ENCODE measurements around the gene GLI3. TPM values are rescaled to one million over a fixed set of nuclear protein-coding genes. Genes with fewer than 3 reads are reported as not detected.

The GLI3 gene
- total and polyA plus RNA-seq, 10 of the 15 experiments (the other 5 are each of a cell fraction or from before 2014, with no cell fraction given), result 0.01 TPM; not detected in 8

DNA sequence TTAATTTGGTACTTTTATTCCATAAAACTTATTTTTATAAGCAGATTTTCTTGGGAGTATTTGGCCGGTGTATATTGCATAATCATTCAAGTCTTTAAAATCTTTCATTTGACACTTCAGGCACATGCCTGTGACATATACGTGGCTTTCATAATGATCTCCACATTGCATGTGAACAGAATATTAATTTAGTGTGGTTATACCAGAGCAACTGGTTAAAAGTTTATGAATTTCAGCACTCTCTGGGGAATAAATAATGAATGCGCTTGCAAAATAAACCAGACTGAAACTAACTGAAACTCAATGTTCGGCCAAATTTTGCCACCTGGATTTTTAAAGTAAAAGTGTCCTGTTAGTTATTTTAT, 242.3 kb downstream of the GLI3 start:
- no peak for TF ChIP-seq GATAD2B (conservative IDR thresholded peaks at IDR 0.05; ENCODE audit: low read depth)
- TF ChIP-seq RB1 (IDR thresholded peaks at IDR 0.05; ENCODE audit: borderline replicate concordance), result no peak
- TF ChIP-seq IKZF2 (IDR thresholded peaks at IDR 0.05), result no peak
- no peak for TF ChIP-seq FOS (IDR thresholded peaks at IDR 0.05; ENCODE audit: borderline replicate concordance, extremely low read depth, insufficient read length)
- TF ChIP-seq CBX3 (IDR thresholded peaks at IDR 0.05; ENCODE audit: borderline replicate concordance, low read depth), result no peak
- no peak for TF ChIP-seq SUPT20H (IDR thresholded peaks at IDR 0.05; ENCODE audit: borderline replicate concordance, control insufficient read depth, low read depth, low read length)
- TF ChIP-seq SRF (IDR thresholded peaks at IDR 0.05; ENCODE audit: low read depth in 2 of 2, low read length in 2 of 2), result no peak
- TF ChIP-seq, protein P1, sequence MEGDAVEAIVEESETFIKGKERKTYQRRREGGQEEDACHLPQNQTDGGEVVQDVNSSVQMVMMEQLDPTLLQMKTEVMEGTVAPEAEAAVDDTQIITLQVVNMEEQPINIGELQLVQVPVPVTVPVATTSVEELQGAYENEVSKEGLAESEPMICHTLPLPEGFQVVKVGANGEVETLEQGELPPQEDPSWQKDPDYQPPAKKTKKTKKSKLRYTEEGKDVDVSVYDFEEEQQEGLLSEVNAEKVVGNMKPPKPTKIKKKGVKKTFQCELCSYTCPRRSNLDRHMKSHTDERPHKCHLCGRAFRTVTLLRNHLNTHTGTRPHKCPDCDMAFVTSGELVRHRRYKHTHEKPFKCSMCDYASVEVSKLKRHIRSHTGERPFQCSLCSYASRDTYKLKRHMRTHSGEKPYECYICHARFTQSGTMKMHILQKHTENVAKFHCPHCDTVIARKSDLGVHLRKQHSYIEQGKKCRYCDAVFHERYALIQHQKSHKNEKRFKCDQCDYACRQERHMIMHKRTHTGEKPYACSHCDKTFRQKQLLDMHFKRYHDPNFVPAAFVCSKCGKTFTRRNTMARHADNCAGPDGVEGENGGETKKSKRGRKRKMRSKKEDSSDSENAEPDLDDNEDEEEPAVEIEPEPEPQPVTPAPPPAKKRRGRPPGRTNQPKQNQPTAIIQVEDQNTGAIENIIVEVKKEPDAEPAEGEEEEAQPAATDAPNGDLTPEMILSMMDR (IDR thresholded peaks at IDR 0.05 in 2 of 3, conservative IDR thresholded peaks at IDR 0.05 in 1 of 3; ENCODE audit: control insufficient read depth in 2 of 3, extremely low read depth in 1 of 3, insufficient read depth in 1 of 3, low read depth in 3 of 3, low read length in 3 of 3), result no peak
- TF ChIP-seq ZSCAN29 (IDR thresholded peaks at IDR 0.05), result no peak
- TF ChIP-seq NR2C2 (IDR thresholded peaks at IDR 0.05; ENCODE audit: borderline replicate concordance, control insufficient read depth, insufficient read length, low read depth), result no peak
- TF ChIP-seq ZNF24 (IDR thresholded peaks at IDR 0.05), result no peak
- no peak for TF ChIP-seq JUNB (IDR thresholded peaks at IDR 0.05)
- no peak for TF ChIP-seq TBL1XR1 (IDR thresholded peaks at IDR 0.05; ENCODE audit: low read depth, low read length)
- TF ChIP-seq SPI1 (IDR thresholded peaks at IDR 0.05; ENCODE audit: borderline replicate concordance, insufficient read depth, low read depth, low read length), result no peak
- TF ChIP-seq, protein P2, sequence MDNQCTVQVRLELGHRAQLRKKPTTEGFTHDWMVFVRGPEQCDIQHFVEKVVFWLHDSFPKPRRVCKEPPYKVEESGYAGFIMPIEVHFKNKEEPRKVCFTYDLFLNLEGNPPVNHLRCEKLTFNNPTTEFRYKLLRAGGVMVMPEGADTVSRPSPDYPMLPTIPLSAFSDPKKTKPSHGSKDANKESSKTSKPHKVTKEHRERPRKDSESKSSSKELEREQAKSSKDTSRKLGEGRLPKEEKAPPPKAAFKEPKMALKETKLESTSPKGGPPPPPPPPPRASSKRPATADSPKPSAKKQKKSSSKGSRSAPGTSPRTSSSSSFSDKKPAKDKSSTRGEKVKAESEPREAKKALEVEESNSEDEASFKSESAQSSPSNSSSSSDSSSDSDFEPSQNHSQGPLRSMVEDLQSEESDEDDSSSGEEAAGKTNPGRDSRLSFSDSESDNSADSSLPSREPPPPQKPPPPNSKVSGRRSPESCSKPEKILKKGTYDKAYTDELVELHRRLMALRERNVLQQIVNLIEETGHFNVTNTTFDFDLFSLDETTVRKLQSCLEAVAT (IDR thresholded peaks at IDR 0.05), result no peak
- TF ChIP-seq, protein P3, sequence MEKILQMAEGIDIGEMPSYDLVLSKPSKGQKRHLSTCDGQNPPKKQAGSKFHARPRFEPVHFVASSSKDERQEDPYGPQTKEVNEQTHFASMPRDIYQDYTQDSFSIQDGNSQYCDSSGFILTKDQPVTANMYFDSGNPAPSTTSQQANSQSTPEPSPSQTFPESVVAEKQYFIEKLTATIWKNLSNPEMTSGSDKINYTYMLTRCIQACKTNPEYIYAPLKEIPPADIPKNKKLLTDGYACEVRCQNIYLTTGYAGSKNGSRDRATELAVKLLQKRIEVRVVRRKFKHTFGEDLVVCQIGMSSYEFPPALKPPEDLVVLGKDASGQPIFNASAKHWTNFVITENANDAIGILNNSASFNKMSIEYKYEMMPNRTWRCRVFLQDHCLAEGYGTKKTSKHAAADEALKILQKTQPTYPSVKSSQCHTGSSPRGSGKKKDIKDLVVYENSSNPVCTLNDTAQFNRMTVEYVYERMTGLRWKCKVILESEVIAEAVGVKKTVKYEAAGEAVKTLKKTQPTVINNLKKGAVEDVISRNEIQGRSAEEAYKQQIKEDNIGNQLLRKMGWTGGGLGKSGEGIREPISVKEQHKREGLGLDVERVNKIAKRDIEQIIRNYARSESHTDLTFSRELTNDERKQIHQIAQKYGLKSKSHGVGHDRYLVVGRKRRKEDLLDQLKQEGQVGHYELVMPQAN (conservative IDR thresholded peaks at IDR 0.05), result no peak
- TF ChIP-seq RELA (IDR thresholded peaks at IDR 0.05; ENCODE audit: borderline replicate concordance, partially characterized antibody), result no peak
- no peak for TF ChIP-seq SREBF2 (IDR thresholded peaks at IDR 0.05; ENCODE audit: low read length)
- no peak for TF ChIP-seq FOXK2 (IDR thresholded peaks at IDR 0.05)
- TF ChIP-seq ZZZ3 (IDR thresholded peaks at IDR 0.05; ENCODE audit: control insufficient read depth, insufficient read length, low read depth), result no peak
- Histone ChIP-seq H3K9me3 (replicated peaks; ENCODE audit: control insufficient read depth, insufficient read depth, low read length) (no peaks in the 10 kb centered on the region), H3K79me2 (ENCODE audit: control insufficient read depth, insufficient read depth, low read length) (no peaks in the 10 kb centered on the region), H3K9ac (ENCODE audit: control insufficient read depth, insufficient read depth, low read length) (no peak overlapping the region), H3K27me3 (replicated peaks in 1 of 2; ENCODE audit: control insufficient read depth in 2 of 2, insufficient read depth in 2 of 2, low read length in 1 of 2) (no peaks in the 10 kb centered on the region), H2AFZ (ENCODE audit: control insufficient read depth, low read depth, low read length) (no peak overlapping the region), H3K4me1 (ENCODE audit: control insufficient read depth, insufficient read depth, low read length) (no peaks in the 10 kb centered on the region), H3K4me3 (no peak overlapping the region), H4K20me1 (ENCODE audit: control insufficient read depth, insufficient read depth) (no peaks in the 10 kb centered on the region), H3K36me3 (ENCODE audit: control insufficient read depth in 2 of 2, insufficient read depth in 2 of 2, low read length in 1 of 2) (no peaks in the 10 kb centered on the region), H3K4me2 (ENCODE audit: control insufficient read depth, insufficient read depth) (no peak overlapping the region), H3K27ac (ENCODE audit: control insufficient read depth, insufficient read depth) (no peak overlapping the region)
- BruUV-seq (replicated peaks), result no TSS peak
- ChIA-PET SMC1A (ENCODE audit: uncharacterized antibody, unreplicated experiment) (no interaction called here), RAD21 (ENCODE audit: unreplicated experiment) (no interaction called here), POLR2A (no interaction called here), CTCF (no interaction called here)
- WGBS (ENCODE audit: insufficient coverage, insufficient replicate concordance, low lambda C conversion rate, missing lambda C conversion rate), result 30% methylated on average over 4 of the region's 4 CpGs
- in situ Hi-C loops (cut with MboI), result no loop called here
- intact Hi-C loops (cut with micrococcal nuclease; ENCODE audit: unreplicated experiment), result no loop called here
- DNase-seq (ENCODE audit: low read depth, low spot score) (no peak), ATAC-seq (no peak), FAIRE-seq (no peak)

Data from GM12878 (cell line).